A549 (cell line): ENCODE results near the gene INSIG2.

Experiments
- CHD2 ChIP-seq: fragments of 150-350 bp; IDR thresholded peaks from 2 replicates; pipeline ENCODE4 v1.6.1; 2014; ENCODE audit warnings: low read length; ENCODE audit not compliant: partially characterized antibody
- EP300 ChIP-seq, 2 experiments: fragments of >200 bp; sonication (Bioruptor Twin); formaldehyde crosslinking; IDR thresholded peaks; 2 replicates in 1 of 2; 3 replicates in 1 of 2; pipeline ENCODE4 v1.6.1; 2016 to 2017
- POLR2AphosphoS2 ChIP-seq: conservative IDR thresholded peaks from 2 replicates; pipeline ENCODE4 v1.6.1; 2012; ENCODE audit warnings: low read length, improper control_type of control experiment, inconsistent platforms
- RCOR1 ChIP-seq: fragments of 150-350 bp; IDR thresholded peaks from 2 replicates; pipeline ENCODE4 v1.6.1; 2014; ENCODE audit warnings: antibody characterized with exemption, low read length, low read depth
- RFX5 ChIP-seq: fragments of 450-650 bp; IDR thresholded peaks from 2 replicates; pipeline ENCODE4 v1.7.1; 2014; ENCODE audit warnings: antibody characterized with exemption, mild to moderate bottlenecking, moderate library complexity
- TF ChIP-seq, protein P1 (sequence below): fragments of >200 bp; sonication (Bioruptor Twin); formaldehyde crosslinking; IDR thresholded peaks from 3 replicates; pipeline ENCODE4 v1.5.1; 2016
- TF ChIP-seq, protein P2 (sequence below): fragments of 200-600 bp; sonication (generic); IDR thresholded peaks from 2 replicates; pipeline ENCODE4 v1.6.1; 2016; ENCODE audit warnings: antibody characterized with exemption, mild to moderate bottlenecking, moderate library complexity

DNA sequence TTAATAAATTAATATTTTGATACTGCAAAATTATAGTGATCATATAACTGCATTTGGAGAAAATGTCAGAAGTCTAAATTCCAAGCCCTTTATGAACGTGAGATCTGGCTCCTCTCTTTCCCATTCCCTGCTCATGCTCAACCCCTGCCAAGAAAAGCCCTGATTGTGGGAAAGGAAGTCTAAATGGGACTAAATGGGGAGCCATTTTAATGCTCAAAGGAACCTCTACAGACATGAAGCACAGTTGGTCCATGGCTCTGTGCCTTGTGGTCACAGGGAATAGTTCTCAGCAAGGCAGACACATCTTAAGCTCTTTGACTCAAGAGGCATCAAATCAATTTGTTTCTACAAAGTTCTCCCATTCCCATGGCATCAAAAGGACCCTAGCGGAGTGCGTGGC is 29.3 kb upstream of the INSIG2 start:
- no peak for TF ChIP-seq CHD2
- TF ChIP-seq, protein P1, sequence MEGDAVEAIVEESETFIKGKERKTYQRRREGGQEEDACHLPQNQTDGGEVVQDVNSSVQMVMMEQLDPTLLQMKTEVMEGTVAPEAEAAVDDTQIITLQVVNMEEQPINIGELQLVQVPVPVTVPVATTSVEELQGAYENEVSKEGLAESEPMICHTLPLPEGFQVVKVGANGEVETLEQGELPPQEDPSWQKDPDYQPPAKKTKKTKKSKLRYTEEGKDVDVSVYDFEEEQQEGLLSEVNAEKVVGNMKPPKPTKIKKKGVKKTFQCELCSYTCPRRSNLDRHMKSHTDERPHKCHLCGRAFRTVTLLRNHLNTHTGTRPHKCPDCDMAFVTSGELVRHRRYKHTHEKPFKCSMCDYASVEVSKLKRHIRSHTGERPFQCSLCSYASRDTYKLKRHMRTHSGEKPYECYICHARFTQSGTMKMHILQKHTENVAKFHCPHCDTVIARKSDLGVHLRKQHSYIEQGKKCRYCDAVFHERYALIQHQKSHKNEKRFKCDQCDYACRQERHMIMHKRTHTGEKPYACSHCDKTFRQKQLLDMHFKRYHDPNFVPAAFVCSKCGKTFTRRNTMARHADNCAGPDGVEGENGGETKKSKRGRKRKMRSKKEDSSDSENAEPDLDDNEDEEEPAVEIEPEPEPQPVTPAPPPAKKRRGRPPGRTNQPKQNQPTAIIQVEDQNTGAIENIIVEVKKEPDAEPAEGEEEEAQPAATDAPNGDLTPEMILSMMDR: no peak
- no peak for TF ChIP-seq POLR2AphosphoS2
- no peak for TF ChIP-seq RCOR1
- TF ChIP-seq, protein P2, sequence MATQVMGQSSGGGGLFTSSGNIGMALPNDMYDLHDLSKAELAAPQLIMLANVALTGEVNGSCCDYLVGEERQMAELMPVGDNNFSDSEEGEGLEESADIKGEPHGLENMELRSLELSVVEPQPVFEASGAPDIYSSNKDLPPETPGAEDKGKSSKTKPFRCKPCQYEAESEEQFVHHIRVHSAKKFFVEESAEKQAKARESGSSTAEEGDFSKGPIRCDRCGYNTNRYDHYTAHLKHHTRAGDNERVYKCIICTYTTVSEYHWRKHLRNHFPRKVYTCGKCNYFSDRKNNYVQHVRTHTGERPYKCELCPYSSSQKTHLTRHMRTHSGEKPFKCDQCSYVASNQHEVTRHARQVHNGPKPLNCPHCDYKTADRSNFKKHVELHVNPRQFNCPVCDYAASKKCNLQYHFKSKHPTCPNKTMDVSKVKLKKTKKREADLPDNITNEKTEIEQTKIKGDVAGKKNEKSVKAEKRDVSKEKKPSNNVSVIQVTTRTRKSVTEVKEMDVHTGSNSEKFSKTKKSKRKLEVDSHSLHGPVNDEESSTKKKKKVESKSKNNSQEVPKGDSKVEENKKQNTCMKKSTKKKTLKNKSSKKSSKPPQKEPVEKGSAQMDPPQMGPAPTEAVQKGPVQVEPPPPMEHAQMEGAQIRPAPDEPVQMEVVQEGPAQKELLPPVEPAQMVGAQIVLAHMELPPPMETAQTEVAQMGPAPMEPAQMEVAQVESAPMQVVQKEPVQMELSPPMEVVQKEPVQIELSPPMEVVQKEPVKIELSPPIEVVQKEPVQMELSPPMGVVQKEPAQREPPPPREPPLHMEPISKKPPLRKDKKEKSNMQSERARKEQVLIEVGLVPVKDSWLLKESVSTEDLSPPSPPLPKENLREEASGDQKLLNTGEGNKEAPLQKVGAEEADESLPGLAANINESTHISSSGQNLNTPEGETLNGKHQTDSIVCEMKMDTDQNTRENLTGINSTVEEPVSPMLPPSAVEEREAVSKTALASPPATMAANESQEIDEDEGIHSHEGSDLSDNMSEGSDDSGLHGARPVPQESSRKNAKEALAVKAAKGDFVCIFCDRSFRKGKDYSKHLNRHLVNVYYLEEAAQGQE: no peak
- no peak for TF ChIP-seq RFX5
- TF ChIP-seq EP300 (IDR thresholded peaks at IDR 0.05): no peak
